SK-MEL-5 (cell line): ENCODE data around the gene BCKDHA. TPM values are rescaled to one million over a fixed set of nuclear protein-coding genes. Genes with fewer than 3 reads are reported as not detected.
A peak's percentile ranks its signal among the peaks of the same experiment; 100 is the strongest.
"Not testable (repeated sequence)": the region's sequence is repeated elsewhere in the genome, so short reads cannot be mapped to it uniquely, and the experiment has no call there.

Experiments
- DNase-seq: peaks from one replicate; pipeline ENCODE4 v3.0.0-alpha.2; 2016; ENCODE audit warnings: low read depth, low spot score
- in situ Hi-C: cut with HindIII; loops from 2 replicates; pipeline ENCODE4 v1.10.0; 2016; ENCODE audit warnings: low sequenced_read_pairs, high pct_unique_total_duplicates, low pct_unique_long_range_greater_than_20kb
- total RNA-seq: library from RNA; depleted of rRNA; stranded (reverse); fragments of >200 nt; shearing (Covaris generic); gene quantifications from 2 replicates; pipeline ENCODE4 v1.2.3, GENCODE V29; 2014

The BCKDHA gene
- total RNA-seq, 1 experiment from 2014 or later: 52.0 TPM

DNA sequence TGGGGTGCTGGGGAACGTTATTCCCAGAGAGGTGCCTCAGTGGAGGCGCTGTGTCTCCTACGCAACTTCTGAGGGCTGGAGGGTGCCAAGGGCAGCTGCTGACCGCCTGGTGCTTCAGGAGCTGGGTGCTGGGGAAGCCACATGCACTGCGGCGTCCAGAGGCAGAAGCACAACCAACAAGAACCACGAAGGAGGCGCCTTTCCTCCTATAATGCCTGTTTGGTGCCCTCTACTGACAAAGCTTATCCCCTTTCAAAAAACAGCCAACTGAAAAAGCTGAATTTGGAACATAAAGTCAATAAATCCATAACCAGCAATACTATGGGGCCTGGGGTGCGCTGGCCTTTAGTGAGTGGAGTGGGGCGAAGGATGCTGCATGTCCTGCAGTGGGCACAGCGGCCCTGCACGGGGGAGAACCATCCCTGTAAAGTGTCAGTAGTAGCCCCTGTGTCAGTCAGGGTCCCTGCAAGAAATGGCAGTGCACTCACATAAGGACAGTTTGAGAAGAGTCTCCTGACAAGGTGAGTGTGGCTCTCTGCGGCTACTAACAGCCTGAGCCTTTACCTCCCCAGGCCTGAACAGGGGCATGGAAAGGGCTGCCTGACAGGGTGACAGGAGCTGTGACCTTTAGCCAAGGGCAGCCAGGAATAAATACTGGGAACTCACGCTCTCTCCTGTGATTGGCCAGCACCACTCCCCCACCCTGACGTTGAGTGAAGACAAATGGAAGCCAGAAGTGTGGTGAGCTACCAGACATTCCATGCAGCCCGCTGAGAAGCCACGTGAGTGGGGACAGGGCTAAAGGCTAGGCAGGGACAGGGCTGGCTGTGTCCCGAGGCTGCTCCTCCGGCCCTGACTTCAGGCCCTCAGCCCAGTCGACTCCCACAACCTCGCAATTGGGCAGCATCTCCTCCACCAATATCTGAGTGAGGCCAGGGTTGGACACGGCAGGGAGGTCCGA lies 34.1 kb downstream of the BCKDHA start:
- DNase-seq: peak; percentile 56
- in situ Hi-C loops: no loop called here

DNA sequence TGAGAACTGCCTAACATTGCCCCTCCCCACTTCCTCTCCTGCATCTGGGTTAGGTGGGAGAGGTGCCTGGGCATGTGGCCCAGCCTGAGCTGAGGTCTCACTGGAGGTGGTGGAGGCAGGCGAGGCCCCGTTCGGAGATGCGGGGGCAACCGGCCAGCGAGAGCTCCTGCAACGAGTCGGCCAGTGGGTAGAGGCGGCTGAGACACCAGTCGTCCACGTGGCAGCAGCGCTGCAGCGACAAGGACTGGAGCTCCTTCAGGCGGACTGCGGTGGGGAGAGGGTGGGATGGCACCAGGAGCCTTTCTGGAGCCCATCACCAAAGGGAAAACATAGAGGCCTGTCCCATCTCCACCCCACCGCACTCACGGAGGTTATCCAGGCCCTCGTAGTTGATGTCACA lies 35.6 kb downstream of the BCKDHA start:
- no peak for DNase-seq
- in situ Hi-C loops: no loop called here

DNA sequence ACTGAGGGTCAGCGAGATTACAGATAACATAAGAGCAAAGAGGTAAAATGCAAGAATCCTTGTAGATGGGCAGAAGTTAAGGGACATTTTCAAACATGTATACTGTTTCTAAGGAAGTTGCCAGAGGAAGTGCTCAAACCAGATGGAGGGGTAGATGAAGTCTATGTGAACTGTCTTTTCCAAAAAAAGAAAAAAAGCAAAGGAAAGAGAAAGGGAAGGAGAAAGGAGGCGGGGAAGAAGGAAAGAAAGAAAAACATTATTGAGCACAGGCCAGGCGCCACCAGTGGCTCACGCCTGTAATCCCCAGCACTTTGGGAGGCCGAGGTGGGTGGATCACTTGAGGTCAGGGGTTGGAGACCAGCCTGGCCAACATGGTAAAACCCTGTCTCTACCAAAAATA lies 36.8 kb downstream of the BCKDHA start:
- no peak for DNase-seq
- in situ Hi-C loops: no loop called here

DNA sequence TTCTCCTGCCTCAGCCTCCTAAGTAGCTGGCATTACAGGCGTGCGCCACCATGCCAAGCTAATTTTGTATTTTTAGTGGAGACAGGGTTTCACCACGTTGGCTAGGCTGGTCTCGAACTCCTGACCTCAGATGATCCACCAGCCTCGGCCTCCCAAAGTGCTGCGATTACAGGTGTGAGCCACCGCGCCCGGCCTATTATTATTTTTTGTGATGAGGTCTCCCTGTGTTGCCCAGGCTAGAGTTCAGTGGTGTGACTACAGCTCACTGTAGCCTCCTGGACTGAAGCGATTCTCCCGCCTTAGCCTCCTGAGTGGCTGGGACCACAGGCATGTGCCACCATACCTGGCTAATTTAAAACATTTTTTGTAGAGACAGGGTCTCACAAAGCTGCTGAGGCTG lies 37.8 kb downstream of the BCKDHA start:
- DNase-seq, in situ Hi-C loops: not testable (repeated sequence)

DNA sequence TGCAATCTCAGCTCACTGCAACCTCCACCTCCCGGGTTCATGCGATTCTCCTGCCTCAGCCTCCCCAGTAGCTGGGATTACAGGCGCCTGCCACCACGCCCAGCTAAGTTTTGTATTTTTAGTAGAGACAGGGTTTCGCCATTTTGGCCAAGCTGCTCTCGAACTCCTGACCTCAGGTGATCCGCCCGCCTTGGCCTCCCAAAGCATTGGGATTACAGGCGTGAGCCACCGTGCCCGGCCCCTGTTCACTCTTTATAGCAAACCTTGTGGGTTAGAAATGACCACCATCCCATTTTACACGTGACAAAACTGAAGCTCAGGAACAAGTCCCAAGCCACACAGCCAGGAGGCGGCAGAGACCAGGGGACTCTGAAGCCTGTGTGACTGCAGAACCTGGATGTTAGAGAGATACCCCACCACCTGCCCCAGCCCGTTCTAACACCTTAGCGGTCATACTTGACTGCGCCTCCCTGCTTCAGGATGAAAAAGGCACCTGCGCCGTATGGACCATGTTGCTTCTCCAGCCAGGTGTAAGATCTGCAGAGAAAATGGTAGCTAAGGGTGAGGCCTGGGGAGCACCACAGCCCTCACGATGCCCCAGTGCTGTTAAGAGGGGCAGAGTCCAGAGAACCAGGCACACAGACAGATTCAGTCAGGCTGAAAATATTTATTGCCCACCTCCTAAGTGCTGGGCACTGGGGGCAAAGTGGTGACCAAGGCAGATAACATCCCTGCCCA lies 38.5 kb downstream of the BCKDHA start:
- no peak for DNase-seq
- in situ Hi-C loops: no loop called here

DNA sequence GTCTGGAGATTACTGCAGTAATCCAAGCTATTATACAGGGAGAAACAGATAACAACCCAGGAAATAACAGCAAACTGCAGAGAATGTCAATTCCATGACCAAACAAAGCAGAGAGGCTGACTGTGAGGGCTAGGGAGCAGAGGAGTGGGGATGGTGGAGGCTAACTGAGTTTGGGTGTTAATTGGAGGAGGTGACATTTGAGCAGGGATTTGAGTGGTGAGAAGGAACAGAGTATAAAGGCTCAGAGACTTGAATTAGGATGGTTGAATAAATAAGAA lies 39.0 kb downstream of the BCKDHA start:
- in situ Hi-C loops: no loop called here
- no peak for DNase-seq

DNA sequence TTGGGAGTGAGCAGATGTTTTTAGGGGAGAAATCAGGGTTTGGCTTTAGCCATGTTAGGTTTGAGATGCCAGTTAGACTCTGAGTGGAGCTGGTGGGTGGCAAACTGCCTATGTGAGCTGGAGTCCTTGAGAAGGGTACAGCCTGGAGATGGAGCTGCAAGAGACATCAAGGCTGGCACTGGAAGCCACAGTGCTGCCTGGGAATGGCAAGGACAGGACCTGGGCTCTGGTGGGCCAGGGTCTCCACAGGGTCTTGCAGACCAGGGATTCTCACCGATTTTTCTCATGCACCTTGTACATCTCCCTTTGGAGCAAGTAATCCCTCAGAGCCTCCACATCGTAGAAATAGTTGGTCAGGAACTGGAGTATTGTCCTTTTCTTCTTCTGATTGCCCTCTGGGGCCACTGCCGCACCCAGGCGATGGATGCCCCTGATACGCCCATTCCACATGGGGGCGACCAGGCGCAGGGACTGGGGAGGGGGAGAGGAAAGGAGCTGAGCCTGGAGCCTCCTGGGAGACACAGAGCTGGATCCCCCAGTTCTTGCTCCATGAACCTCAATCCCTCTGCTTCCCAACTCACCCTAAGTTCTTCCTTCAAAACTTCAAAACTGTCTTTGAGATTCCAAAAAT lies 40.4 kb downstream of the BCKDHA start:
- in situ Hi-C loops: no loop called here
- DNase-seq: no peak

DNA sequence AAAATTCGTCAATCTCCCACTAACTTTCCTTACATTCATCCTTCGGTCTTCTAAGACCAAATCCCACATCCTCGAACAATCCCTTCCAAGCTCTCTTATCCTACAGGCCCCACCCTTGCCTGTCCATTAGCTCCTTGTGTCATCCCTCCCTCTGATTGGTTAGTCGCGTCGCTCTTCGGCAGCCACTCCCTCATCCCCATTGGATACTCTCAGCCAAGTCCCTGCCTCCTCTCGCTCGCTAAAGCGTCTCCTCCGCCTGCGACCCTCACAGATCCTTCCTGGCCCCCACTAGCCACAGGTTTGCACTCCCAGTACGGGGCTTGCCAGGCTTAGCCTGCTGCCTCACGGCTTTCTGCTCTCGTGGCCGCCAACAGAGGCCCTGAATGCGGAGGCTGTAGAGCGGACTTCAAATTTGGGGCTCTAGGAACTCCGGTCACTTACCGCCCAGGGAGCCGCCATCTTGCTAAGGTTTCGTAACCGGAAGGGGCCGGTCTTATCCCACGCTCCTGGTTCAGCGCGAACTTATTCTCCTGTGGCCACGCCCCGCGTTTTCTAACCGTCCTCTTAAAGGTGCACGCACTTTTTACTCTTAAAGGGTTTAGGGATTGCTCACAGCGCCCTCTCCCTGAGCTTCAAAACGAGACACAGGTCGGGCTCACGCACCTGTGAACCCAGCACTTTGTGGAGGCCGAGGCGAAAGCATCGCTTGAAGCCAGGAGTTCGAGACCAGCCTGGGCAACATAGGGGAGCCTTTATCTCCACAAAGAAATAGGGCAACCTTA lies 42.0 kb downstream of the BCKDHA start, which contains the start of gene DMAC2:
Gene DMAC2 (minus strand): TSS at position 472 of the 782 bp plus-strand sequence. CDS start 13 bp downstream, at position 459.
- in situ Hi-C loops: no loop called here
- peak; percentile 98 for DNase-seq

DNA sequence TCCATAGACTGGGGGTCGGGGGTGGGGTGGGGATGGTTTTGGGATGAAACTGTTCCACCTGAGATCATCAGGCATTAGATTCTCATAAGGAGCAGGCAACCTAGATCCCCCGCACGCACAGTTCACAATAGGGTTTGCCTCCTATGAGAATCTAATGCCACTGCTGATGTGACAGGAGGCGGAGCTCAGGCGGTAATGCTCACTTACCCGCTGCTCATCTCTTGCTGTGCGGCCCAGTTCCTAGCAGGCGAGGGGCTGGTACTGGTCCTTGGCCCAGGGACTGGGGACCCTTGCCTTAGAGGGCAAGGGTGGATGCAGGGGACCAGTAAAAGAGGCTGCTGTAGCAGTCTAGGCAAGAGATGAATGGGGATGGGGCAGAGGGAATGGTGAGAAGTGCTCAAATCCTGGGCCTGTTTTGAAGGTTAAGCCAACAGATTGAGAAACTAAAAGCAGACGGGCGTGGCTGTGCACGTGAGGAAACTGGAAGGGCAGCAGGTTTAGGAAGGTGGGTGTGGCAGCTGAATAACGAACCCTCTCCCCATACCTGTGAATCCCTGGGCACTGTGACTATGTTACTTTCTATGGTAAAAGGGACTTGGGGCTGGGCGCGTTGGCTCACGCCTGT lies 43.8 kb downstream of the BCKDHA start:
- in situ Hi-C loops: no loop called here
- no peak for DNase-seq

DNA sequence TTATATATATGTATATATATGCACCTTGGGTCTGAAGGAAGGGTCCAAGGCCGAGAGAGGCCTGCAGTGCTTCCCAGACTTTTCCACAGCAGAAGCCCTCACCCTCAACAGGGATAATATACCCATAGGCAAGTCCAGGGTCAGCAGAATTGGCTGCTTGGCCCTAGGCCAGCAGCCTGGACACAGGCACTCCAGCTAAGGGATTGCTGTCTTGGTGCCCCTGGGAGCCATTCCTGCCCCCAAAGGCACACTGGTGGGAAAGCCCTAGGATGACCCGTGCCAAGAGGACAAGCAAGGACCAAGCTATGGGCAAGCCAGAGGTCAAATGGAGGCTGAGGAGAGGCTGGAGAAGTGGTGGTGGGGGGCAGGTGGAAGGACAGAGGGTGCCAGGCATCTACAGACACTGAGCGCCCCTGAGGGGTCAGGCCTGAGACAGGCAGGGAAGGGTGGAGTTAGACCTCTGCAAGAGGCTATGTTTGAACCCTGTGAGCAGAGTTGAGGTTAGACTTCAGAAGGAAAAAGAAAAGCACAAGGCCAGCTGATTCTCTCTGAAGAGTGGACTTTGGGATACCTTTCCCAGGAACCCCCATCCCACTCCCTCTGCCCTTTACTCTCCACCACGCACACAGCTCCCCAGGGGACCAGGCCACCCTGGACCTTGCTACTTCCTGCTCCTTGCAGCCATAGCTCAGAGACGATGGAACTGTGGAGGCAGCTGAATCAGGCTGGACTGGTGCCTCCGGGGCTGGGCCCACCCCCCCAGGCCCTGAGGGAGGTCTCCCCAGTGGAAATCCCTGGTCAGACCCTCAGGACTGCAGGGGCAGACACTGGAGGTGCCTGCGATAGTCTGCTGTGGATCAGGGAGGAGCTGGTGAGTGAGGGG lies 45.1 kb downstream of the BCKDHA start, which contains the start of gene ERICH4:
Gene ERICH4 (plus strand): TSS at position 684 of the 883 bp plus-strand sequence. CDS start 14 bp downstream, at position 698.
- no peak for DNase-seq
- in situ Hi-C loops: no loop called here

DNA sequence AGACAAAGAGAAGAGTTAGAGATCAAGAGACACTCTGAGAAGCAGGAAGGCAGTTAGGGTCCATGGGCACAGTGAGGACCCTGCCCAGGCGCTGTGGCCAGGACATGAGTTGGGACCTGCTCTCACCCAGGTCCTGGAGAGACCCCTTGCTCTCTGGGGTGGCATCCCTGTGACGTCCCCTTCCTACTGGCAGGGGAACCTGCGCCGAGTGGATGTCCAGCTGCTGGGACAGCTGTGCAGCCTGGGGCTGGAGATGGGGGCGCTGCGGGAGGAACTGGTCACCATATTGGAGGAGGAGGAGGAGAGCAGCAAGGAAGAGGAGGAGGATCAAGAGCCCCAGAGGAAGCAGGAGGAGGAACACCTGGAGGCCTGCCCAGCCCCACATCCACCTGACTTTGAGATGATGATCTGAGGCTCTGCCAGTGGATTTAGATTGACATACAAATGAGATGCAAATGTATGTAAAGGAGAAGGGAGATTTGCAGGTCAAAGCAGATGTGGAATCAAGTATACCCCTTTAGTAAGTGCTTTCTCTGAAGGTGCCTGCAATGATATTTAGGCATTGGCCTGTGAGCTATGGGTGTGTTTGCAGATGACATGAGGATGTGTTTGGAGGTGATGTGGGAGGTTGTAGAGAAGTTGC lies 46.3 kb downstream of the BCKDHA start:
- in situ Hi-C loops: no loop called here
- no peak for DNase-seq

DNA sequence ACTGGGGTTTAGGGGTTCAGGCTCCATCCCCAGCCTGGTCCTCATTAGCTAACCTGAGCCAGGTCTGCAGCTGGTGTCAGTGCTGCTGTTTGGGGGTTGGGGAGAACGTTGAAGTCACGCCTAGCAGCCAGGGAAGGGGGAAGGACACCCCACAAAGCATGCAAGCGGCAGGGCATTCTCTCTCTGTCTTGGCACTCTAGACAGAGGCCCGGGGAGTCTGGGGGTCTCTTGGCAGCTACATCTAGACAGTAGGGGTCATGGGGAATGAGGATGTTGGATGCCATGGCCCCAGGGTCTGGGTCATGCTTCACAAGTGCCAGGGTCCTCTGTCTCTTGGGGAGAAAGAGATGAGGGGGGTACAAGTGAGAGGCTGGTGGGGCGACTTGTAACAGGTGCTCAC lies 48.0 kb downstream of the BCKDHA start:
- DNase-seq: no peak
- in situ Hi-C loops: no loop called here

DNA sequence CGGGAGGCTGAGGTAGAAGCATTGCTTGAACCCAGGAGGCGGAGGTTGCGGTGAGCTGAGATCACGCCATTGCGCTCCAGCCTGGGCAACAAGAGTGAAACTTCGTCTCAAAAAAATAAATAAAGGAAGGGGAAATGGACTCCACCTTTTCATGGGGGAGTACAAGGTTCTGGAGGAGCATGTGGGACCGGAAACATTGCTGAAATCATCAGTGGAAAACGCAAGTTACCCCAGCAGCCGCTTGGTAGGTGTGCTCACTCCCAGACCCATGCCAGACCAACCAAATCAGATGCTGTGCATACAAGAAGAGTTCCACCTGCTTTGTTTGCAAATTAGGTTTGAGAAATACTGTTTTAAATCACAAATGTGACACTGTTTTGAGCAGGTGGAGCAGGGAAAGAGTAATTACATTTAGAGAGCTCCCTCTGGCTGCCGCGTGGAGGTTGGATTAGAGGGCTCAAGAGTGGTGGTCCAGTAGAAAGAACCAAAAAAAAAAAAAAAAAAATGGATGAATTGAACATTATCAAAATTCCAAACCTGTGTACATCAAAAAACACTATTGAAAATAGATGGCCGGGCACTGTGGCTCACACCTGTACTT lies 50.2 kb downstream of the BCKDHA start:
- no peak for DNase-seq
- in situ Hi-C loops: no loop called here

DNA sequence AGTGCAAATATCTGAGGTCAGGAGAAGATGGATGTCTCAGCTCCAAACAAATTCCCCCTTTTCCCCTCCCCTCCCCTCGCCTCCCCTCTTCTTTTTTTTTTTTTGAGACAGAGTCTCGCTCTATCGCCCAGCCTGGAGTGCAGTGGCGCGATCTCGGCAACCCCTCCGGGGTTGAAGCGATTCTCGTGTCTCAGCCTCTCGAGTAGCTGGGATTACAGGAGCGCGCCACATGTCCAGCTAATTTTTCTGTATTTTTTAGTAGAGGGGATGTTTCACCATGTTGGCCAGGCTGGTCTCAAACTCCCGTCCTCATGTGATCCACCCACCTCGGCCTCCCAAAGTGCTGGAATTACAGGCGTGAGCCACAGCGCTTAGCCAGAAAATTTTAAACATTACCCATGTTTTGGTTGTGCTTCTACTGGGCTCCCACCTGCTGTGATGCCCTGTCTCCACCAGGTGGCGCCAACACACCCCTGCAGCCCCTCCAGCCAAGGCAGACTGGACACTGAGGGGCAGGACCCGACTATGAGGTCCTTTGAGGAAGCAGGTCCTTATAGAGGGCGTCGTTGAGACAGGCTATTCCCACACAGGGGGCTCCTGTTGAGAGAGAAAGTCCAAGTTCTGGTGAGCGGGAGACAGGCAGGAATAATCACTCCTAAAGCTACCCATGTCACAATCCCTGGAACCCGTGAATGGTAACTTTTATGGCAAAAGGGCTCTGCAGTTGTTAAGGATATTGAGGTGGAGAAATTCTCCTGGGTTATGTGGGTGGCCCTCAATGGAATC lies 51.7 kb downstream of the BCKDHA start:
- in situ Hi-C loops: no loop called here
- DNase-seq: peak; percentile 83

DNA sequence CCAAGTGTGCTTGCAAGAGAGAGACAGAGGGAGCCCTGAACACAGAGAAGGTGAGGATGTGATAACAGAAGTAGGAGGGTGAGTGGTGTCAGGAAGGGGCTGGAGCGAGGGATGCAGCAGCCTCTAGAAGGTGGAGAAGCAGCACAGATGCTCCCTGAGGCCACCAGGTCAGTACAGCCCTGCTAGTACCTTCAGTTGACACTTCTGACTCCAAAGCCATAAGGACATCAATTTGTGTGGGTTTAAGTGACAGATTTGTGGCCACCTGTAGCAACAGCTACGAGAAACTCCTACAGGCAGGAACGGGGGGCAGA lies 52.2 kb downstream of the BCKDHA start:
- in situ Hi-C loops: no loop called here

More for the DNA sequence above, 52.2 kb downstream of the BCKDHA start:
- no peak for DNase-seq
